Progenitor cell of endocrine pancreas (in vitro differentiated cells): ENCODE results near the gene ZGPAT. TPM values are rescaled to one million over a fixed set of nuclear protein-coding genes. Genes with fewer than 3 reads are reported as not detected.
"Not testable (repeated sequence)": the region's sequence is repeated elsewhere in the genome, so short reads cannot be mapped to it uniquely, and the experiment has no call there.

Source experiments
- DNase-seq: peaks from one replicate; pipeline ENCODE4 v3.0.0; 2021; ENCODE audit warnings: low spot score; ENCODE audit not compliant: unreplicated experiment
- H3K27ac Mint-ChIP-seq: 2 replicates; pipeline ENCODE4 v1.8.0; 2021; ENCODE audit warnings: mild to moderate bottlenecking, moderate library complexity, mixed read lengths
- H3K27me3 Mint-ChIP-seq: 2 replicates; pipeline ENCODE4 v1.8.0; 2021; ENCODE audit warnings: mixed read lengths
- H3K36me3 Mint-ChIP-seq: 2 replicates; pipeline ENCODE4 v1.8.0; 2022; ENCODE audit warnings: mixed read lengths; ENCODE audit not compliant: insufficient read depth
- H3K4me1 Mint-ChIP-seq: 2 replicates; pipeline ENCODE4 v1.8.0; 2021; ENCODE audit warnings: low read depth, mixed read lengths
- H3K4me3 Mint-ChIP-seq: 2 replicates; pipeline ENCODE4 v1.8.0; 2021; ENCODE audit warnings: low read depth, mild to moderate bottlenecking, moderate library complexity, mixed read lengths
- H3K9me3 Mint-ChIP-seq: 2 replicates; pipeline ENCODE4 v1.8.0; 2021; ENCODE audit warnings: low read depth, mixed read lengths
- CTCF ChIP-seq: fragments of 200-600 bp; sonication (generic); IDR thresholded peaks from one replicate; pipeline ENCODE4 v1.5.0; 2021; ENCODE audit warnings: antibody characterized with exemption, mild to moderate bottlenecking; ENCODE audit not compliant: unreplicated experiment
- total RNA-seq: library from RNA; stranded (reverse); gene quantifications from 2 replicates; pipeline ENCODE4 v1.2.1, GENCODE V29; 2021

The ZGPAT gene
- total RNA-seq, 1 donor from 2014 or later: 38.5 TPM

DNA sequence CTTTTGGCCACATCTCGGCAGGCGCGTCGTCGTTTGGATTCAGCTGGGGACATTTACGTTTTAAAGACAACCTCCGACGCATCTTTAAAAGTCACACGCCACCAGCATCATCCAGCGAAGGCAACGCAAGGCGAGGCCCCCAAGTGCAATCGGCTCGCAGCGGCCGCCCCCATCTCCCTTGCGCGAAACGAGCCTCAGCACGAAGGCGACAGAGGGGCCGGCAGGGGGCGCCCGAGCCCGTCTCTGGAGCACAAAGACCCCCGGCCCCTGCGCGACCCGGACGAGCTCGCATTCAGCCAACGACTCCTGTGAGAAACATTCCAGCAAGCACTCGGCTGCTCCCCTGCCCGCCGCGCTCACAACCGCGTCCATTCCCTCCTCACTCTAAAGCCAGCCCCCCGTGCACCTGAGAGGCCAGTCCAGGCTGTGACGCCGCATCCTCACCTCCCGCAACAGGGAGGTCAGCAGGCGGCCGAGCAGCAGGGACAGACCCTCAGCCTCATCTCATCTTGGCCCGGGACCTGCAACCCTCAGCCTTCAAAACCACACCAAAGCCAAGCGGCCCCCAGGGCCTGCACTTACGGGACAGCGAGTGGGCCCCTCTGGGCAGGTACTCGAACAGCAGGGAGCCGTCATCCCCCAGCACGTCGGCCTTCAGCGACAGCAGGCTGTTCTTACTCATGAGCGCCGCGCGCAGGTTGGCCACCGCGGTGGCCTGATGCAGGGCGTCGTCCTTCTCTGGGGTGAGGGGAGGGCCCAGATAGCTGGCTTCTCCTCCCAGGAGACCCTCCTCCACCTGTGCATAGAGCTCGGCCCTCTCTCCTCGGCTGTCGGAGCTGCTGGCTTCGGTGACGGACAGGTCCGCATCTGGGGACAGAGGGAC is 67.5 kb downstream of the ZGPAT start:
- peak; percentile 90 for TF ChIP-seq CTCF
- Mint-ChIP-seq H3K36me3 (peaks cover 8% of the 10 kb centered on the region), H3K9me3 (no peaks in the 10 kb centered on the region), H3K27me3 (no peaks in the 10 kb centered on the region), H3K4me3 (peak overlapping the region; percentile 69), H3K27ac (peak overlapping the region; percentile 97), H3K4me1 (peaks cover 9% of the 10 kb centered on the region)
- DNase-seq: peak; percentile 89

DNA sequence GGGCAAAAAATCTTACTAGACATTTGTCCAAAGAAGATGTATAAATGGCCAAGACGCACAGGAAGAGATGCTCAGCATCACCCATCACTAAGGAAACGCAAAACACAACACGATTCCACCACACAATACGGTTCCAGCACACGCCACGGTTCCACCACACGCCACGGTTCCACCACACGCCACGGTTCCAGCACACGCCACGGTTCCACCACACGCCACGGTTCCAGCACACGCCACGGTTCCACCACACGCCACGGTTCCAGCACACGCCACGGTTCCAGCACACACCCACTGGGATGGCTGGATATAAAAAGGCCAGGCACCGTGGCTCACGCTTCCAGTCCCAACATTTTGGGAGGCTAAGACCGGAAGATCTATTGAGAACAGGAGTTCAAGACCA is 69.0 kb downstream of the ZGPAT start:
- H3K9me3 Mint-ChIP-seq, H3K4me3 Mint-ChIP-seq, H3K4me1 Mint-ChIP-seq, H3K27me3 Mint-ChIP-seq, H3K36me3 Mint-ChIP-seq, H3K27ac Mint-ChIP-seq, DNase-seq: not testable (repeated sequence)

DNA sequence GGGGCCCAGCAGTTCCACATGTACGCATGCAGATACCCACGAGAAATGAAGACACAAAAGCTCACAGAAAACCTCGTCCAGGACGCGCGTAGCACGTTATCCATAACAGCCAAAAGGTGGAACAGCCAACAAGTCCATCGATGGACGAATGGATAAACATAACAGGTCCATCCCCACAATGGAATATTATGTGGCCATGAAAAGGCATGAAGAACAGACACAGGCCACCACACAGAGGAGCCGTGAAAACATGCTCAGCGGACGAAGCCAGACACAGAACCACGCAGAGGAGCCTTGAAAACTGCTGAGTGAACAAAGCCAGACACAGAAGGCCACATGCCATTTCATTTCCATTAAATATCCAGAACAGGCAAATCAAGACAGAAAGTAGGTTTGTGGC is 69.8 kb downstream of the ZGPAT start:
- Mint-ChIP-seq H3K36me3 (peaks cover 8% of the 10 kb centered on the region), H3K4me1 (peaks cover 9% of the 10 kb centered on the region), H3K27ac (no peak overlapping the region), H3K9me3 (no peaks in the 10 kb centered on the region), H3K27me3 (no peaks in the 10 kb centered on the region), H3K4me3 (no peak overlapping the region)
- TF ChIP-seq CTCF: no peak
- DNase-seq: no peak

DNA sequence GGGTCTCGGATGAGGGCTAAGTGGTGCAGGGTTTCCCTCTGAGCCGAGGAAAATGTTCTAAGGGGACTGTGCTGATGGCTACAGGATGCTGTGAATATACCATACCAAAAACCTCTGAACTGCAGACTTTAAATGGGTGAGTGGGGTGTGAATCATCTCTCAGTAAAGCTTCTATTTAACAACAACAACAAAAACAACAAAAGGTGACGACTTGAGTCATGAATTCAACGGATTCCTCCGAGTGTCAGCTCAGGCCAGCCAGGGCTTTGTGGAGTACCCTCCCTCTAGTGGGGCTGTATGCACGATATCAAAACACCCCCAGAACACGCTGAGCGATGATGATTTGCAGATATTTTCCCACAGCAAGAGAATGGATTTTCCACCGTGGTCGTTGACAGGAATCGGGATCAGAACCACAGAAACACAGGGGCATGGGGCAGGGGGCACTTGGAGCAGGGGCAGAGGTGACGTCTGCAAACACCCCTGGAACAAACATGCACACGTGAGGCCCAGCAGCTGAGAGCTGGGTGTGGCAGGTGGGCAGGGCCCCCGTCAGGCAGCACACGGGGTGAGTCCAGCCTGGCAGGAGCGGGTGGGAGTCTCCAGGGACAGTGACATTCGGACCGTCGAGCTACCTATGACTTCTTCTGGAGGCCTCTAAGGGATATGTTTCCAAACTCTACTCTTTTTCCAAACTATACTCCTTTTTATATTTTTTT is 70.4 kb downstream of the ZGPAT start:
- no peak for DNase-seq
- Mint-ChIP-seq H3K9me3 (no peaks in the 10 kb centered on the region), H3K27ac (peak overlapping the region; percentile 21), H3K36me3 (peaks cover 8% of the 10 kb centered on the region), H3K4me3 (no peak overlapping the region), H3K27me3 (no peaks in the 10 kb centered on the region), H3K4me1 (peaks cover 9% of the 10 kb centered on the region)
- TF ChIP-seq CTCF: no peak

- TF ChIP-seq CTCF: no peak
- peaks cover 9% of the 10 kb centered on the region for H3K4me1 Mint-ChIP-seq
- H3K36me3 Mint-ChIP-seq: peaks cover 8% of the 10 kb centered on the region
- no peaks in the 10 kb centered on the region for H3K27me3 Mint-ChIP-seq
- H3K9me3 Mint-ChIP-seq: no peaks in the 10 kb centered on the region
- H3K4me3 Mint-ChIP-seq: no peak overlapping the region
- DNase-seq: no peak
- H3K27ac Mint-ChIP-seq: no peak overlapping the region
Observed at GRCh38 chr20:63778857-63779256, 71.0 kb downstream of the ZGPAT start.
